ENCODE measurements around the gene GPAT2. TPM values are rescaled to one million over a fixed set of nuclear protein-coding genes. Genes with fewer than 3 reads are reported as not detected.
"Not testable (repeated sequence)": the region's sequence is repeated elsewhere in the genome, so short reads cannot be mapped to it uniquely, and the experiment has no call there.

The GPAT2 gene
- total and polyA plus RNA-seq, 4 donors, result 0.79 to 3.4 (median 1.9) TPM

DNA sequence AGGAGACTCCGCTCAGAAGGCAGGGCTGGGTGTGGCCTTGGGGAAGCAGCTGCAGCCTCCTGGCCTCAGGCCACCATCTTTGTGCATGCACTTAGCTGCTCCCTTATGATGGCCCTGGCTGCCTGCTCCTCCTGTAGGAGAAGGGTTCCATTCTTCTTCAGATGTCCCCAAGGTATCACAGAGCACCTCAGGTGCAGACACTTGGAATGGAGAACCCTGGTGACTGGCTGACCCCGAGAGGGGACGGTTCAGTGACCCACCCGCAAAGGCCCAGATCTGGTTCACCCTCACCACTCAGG, 9.6 kb downstream of the GPAT2 start:
- DNase-seq (ENCODE audit: low read depth in 4 of 6, low spot score in 6 of 6), result no peak
- Histone ChIP-seq H3K4me1 (ENCODE audit: control insufficient read depth, insufficient read depth, low read length) (no peaks in the 10 kb centered on the region), H3K4me3 (ENCODE audit: low read depth, low read length) (no peak overlapping the region), H3K36me3 (ENCODE audit: control insufficient read depth, insufficient read depth, low read length) (peaks cover 4% of the 10 kb centered on the region), H3K27ac (ENCODE audit: low read depth, low read length) (no peak overlapping the region), H3K27me3 (ENCODE audit: control insufficient read depth, insufficient read depth, low read length) (no peaks in the 10 kb centered on the region), H3K9me3 (ENCODE audit: control insufficient read depth, insufficient read depth, low read length) (no peaks in the 10 kb centered on the region)
- WGBS (ENCODE audit: insufficient coverage), result no CpG with 5 or more reads among the region's 4 CpGs

DNA sequence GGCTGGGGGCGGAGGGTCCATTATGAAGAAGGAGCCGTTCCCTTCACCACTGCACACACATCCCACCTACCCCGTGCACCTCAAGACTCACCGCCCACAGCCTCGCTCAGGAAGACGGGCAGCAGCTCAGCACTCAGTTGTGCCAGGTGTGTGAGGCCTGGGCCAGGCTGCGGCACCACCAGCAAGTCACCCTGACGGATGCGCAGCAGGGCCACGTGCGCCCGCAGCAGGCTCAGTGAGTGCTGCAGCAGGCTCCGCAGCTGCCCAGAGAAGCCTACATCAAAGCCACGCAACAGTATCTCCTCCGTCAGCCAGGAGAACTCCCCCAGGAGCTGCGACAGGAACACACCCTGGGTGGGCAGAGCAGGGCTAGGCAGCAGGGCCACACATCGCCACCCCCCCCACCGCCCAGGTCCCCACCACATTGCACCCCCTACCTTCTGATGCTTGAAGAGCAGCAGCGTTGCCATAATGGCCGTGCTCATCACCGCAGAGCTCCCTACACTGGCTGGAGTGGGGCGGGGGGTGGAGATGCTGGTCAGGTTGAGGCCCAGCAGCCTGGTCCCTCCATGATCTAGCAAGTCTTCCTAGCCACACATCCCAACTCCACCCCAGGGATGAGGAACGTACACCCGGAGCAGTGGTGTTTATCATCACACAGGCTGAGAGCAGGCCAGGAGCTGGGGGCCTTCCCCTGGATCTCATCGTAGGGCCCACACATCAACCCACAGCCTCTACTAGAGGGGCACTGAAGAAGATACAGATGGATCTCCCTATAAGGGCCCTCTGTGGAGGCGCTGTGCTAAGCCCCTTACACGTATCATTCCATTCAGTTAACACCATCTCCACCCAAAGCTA, 10.2 kb downstream of the GPAT2 start:
- no peaks in the 10 kb centered on the region for H3K9me3 ChIP-seq (ENCODE audit: control insufficient read depth, insufficient read depth, low read length)
- WGBS (ENCODE audit: insufficient coverage), result 90% methylated on average over 22 of the region's 27 CpGs
- no peak overlapping the region for H3K27ac ChIP-seq (ENCODE audit: low read depth, low read length)
- DNase-seq (ENCODE audit: low read depth in 4 of 6, low spot score in 6 of 6), result no peak
- H3K4me1 ChIP-seq (ENCODE audit: control insufficient read depth, insufficient read depth, low read length), result no peaks in the 10 kb centered on the region
- H3K36me3 ChIP-seq (ENCODE audit: control insufficient read depth, insufficient read depth, low read length), result peaks cover 4% of the 10 kb centered on the region
- H3K27me3 ChIP-seq (ENCODE audit: control insufficient read depth, insufficient read depth, low read length), result no peaks in the 10 kb centered on the region
- no peak overlapping the region for H3K4me3 ChIP-seq (ENCODE audit: low read depth, low read length)

DNA sequence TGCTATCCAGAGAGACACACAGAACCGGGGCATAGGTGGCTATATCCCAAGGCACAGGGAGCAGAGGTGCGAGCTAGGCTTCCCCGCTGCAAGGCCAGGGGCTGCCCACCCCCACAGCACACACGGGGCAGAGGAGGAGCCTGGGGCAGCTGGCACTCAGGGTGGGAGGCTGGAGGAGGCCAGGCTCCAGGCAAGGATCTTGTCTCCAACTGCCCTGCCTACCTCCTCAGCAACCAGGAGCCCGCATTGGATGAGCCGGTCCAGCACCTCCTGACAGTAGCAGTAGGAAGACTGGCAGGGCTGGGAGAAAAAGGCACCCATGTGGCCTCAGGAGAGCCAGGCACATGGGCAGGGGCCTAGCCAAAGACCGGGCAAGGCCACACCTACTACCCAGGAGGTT, 11.0 kb downstream of the GPAT2 start:
- not testable (repeated sequence) for DNase-seq (ENCODE audit: low read depth in 4 of 6, low spot score in 6 of 6); H3K27ac ChIP-seq (ENCODE audit: low read depth, low read length); H3K4me3 ChIP-seq (ENCODE audit: low read depth, low read length); H3K27me3 ChIP-seq (ENCODE audit: control insufficient read depth, insufficient read depth, low read length); H3K9me3 ChIP-seq (ENCODE audit: control insufficient read depth, insufficient read depth, low read length); H3K4me1 ChIP-seq (ENCODE audit: control insufficient read depth, insufficient read depth, low read length); H3K36me3 ChIP-seq (ENCODE audit: control insufficient read depth, insufficient read depth, low read length)
- WGBS (ENCODE audit: insufficient coverage), result no CpG with 5 or more reads among the region's 7 CpGs

DNA sequence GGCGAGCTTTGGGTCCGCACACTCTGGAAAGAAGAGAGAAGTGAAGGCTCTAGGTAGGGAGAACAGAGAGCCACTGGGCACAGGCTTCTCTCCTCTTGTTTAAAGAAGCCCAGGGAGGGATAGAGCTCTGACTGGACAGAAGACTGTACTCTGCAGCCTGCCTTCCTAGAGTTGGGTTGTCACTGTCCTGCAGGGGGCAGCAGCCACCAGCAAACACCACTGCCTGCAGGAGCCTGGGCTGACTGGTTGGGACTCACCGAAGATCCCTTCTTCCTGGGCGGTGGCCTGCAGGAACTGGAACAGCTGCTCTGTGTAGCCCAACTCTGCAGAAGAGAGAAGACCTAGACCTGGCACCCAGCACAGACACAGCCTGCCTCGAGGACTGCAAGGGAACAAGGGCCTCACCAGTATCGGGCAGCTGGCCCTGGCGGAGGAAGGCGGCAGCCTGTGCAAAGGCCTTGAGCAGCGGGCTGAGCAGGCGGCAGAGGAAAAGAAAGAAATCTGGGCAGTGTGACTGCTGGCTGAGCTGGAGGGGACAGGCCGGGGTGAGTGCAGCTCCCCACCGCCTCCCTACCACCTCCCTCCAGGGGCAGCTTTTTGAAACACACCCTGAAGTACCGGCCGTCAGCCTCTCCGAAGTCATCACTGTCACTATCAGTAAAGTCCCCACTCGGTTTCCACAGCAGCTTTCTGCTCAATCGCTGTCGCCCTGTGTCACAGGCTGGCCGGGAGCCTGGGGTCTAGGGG, 11.8 kb downstream of the GPAT2 start:
- H3K27ac ChIP-seq (ENCODE audit: low read depth, low read length); H3K4me1 ChIP-seq (ENCODE audit: control insufficient read depth, insufficient read depth, low read length); H3K9me3 ChIP-seq (ENCODE audit: control insufficient read depth, insufficient read depth, low read length); H3K36me3 ChIP-seq (ENCODE audit: control insufficient read depth, insufficient read depth, low read length); H3K27me3 ChIP-seq (ENCODE audit: control insufficient read depth, insufficient read depth, low read length); H3K4me3 ChIP-seq (ENCODE audit: low read depth, low read length): not testable (repeated sequence)
- DNase-seq (ENCODE audit: low read depth in 4 of 6, low spot score in 6 of 6), result peak; percentile 15 to 93 (median 62)
- 59% methylated on average over 9 of the region's 19 CpGs for WGBS (ENCODE audit: insufficient coverage)

DNA sequence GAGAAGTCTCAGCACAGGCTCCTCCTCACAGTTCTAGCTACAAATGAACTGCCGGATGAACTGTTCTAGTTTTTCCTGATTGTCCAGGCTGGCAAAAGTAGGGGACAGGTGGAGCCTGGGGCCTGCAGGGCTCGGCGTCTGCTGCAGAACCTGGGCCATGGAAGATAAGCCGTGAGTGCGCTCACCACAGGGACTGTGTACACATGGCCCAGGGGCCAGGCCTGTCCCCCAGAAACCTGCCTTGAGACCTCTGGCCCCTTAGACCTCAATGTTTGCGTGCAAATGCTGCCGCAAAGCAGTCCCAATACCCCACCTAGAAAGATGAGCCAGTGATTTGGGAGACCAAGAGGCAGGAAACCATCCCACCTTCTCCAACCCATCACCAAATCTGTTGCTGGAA, 12.6 kb downstream of the GPAT2 start:
- not testable (repeated sequence) for DNase-seq (ENCODE audit: low read depth in 4 of 6, low spot score in 6 of 6); H3K9me3 ChIP-seq (ENCODE audit: control insufficient read depth, insufficient read depth, low read length); H3K27me3 ChIP-seq (ENCODE audit: control insufficient read depth, insufficient read depth, low read length); H3K4me3 ChIP-seq (ENCODE audit: low read depth, low read length); H3K27ac ChIP-seq (ENCODE audit: low read depth, low read length); H3K4me1 ChIP-seq (ENCODE audit: control insufficient read depth, insufficient read depth, low read length); H3K36me3 ChIP-seq (ENCODE audit: control insufficient read depth, insufficient read depth, low read length)
- WGBS (ENCODE audit: insufficient coverage), result 85% methylated on average over 5 of the region's 7 CpGs

DNA sequence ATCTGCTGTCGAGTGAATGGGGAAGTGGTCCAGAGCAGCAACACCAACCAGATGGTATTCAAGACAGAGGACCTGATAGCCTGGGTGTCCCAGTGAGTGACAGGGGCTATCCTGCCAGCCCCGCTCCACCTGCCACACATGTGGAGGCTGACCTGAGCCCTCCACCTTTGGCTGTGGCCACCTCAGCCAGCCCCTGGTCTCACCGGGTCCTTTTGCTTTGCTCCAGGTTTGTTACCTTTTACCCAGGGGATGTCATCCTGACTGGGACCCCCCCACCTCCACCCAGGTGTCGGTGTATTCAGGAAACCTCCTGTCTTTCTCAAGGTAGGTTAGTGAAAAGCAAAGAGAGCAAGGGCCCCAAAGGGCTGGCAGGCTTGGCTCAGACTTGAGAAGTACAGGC, 13.6 kb downstream of the GPAT2 start:
- not testable (repeated sequence) for H3K36me3 ChIP-seq (ENCODE audit: control insufficient read depth, insufficient read depth, low read length); DNase-seq (ENCODE audit: low read depth in 4 of 6, low spot score in 6 of 6); H3K27me3 ChIP-seq (ENCODE audit: control insufficient read depth, insufficient read depth, low read length); H3K4me3 ChIP-seq (ENCODE audit: low read depth, low read length); H3K9me3 ChIP-seq (ENCODE audit: control insufficient read depth, insufficient read depth, low read length); H3K4me1 ChIP-seq (ENCODE audit: control insufficient read depth, insufficient read depth, low read length); H3K27ac ChIP-seq (ENCODE audit: low read depth, low read length)
- WGBS (ENCODE audit: insufficient coverage), result 100% methylated on average over 2 of the region's 4 CpGs

DNA sequence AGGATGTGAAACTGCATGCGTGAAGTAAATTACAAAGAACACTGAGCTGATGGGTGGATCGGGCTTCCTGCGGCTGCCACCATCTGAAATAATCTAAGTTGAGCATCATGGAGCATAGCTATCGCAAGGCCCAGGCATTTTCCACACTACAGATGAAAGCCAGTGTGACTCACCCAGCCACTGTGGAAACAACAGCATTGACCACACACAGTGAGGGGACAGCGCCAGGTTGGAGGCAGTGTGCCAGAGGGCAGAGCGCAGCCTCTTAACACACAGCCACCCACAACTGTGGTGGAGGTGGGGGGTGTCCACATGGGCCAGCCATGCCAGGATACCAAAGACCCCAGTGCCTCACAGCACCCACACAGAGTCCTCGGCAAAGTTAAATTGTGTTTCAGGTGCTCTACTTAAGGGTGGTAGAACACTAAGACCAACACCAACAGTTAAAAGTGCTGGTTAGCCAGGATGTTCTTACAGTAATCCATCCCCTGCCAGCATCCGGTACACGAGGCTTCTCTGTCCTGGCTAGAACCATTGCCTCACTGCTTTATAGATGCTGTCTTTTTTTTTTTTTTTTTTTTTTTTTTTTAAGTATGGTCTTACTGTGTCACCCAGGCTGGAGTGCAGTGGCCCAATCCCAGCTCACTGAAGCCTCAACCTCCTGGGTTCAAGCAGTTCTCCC, 14.7 kb downstream of the GPAT2 start:
- not testable (repeated sequence) for H3K36me3 ChIP-seq (ENCODE audit: control insufficient read depth, insufficient read depth, low read length); DNase-seq (ENCODE audit: low read depth in 4 of 6, low spot score in 6 of 6); H3K9me3 ChIP-seq (ENCODE audit: control insufficient read depth, insufficient read depth, low read length); H3K4me3 ChIP-seq (ENCODE audit: low read depth, low read length); H3K27me3 ChIP-seq (ENCODE audit: control insufficient read depth, insufficient read depth, low read length); H3K27ac ChIP-seq (ENCODE audit: low read depth, low read length); H3K4me1 ChIP-seq (ENCODE audit: control insufficient read depth, insufficient read depth, low read length)
- WGBS (ENCODE audit: insufficient coverage), result no CpG with 5 or more reads among the region's 9 CpGs

DNA sequence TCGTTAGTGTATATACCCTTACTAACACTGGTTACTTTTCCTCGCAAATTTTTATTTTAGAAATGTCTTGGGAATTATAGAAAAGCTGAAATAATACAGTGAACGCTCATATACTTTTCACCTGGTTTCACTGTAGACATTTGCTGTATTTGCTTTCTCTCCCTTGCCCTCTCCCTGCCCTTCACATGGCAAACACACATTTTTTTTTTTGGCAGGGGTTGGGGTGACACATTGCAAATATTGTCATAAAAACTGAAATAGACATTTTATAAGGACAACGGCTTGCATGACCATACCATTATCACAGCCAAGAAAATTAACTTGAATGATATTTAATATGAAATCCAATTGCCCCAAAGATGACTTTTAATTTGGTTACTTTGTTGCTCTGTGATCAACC, 18.4 kb downstream of the GPAT2 start:
- H3K27me3 ChIP-seq (ENCODE audit: control insufficient read depth, insufficient read depth, low read length); H3K9me3 ChIP-seq (ENCODE audit: control insufficient read depth, insufficient read depth, low read length); H3K36me3 ChIP-seq (ENCODE audit: control insufficient read depth, insufficient read depth, low read length); H3K4me3 ChIP-seq (ENCODE audit: low read depth, low read length); H3K4me1 ChIP-seq (ENCODE audit: control insufficient read depth, insufficient read depth, low read length); H3K27ac ChIP-seq (ENCODE audit: low read depth, low read length); DNase-seq (ENCODE audit: low read depth in 4 of 6, low spot score in 6 of 6): not testable (repeated sequence)
- WGBS (ENCODE audit: insufficient coverage), result no CpG with 5 or more reads among the region's 4 CpGs

DNA sequence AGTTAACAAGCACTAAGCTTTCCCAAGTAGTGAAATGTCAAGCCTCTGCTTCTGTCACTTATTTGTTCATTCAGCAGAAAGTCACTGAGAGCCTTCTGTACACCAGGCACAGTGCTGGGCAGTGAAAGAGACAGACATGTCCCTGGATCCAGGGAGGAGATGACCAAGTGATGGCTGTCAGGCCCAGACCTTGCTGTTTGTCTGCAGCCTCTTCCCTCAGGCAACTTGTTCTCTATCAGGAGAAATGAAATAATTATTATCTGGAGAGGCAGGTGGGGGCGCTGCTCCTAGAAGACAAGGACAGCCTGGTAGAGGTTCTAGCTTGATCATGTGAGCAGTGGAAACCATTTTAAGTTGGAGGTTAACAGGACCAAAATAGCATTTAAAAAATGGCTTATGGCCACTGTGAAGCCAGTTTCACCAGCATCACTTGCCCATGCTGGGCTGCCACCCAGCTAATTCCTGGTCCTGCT, 21.9 kb downstream of the GPAT2 start:
- not testable (repeated sequence) for H3K4me3 ChIP-seq (ENCODE audit: low read depth, low read length); H3K9me3 ChIP-seq (ENCODE audit: control insufficient read depth, insufficient read depth, low read length); DNase-seq (ENCODE audit: low read depth in 4 of 6, low spot score in 6 of 6); H3K27me3 ChIP-seq (ENCODE audit: control insufficient read depth, insufficient read depth, low read length); H3K27ac ChIP-seq (ENCODE audit: low read depth, low read length); H3K36me3 ChIP-seq (ENCODE audit: control insufficient read depth, insufficient read depth, low read length)
- WGBS (ENCODE audit: insufficient coverage), result no CpG with 5 or more reads among the region's 1 CpG
- peaks cover 11% of the 10 kb centered on the region for H3K4me1 ChIP-seq (ENCODE audit: control insufficient read depth, insufficient read depth, low read length)

Data from spinal cord (tissue), 10 donors.